Right ventricle myocardium inferior (tissue), 1 donor: ENCODE data around the gene CCL11. TPM values are rescaled to one million over a fixed set of nuclear protein-coding genes. Genes with fewer than 3 reads are reported as not detected.

Experiments used
- total RNA-seq: library from RNA; stranded (reverse); fragmentation: NEBNext Ultra II Directional; extraction: Animal tissue kit (Norgen Biotek cat#: 25700); gene quantifications from one replicate; pipeline ENCODE4 v1.2.1, GENCODE V29; 2021
- donor health status: DM: no; HTN: yes; CAD: no; lungs with severe emphysema.

The CCL11 gene
- total RNA-seq, 1 donor from 2014 or later: 5.4 TPM

Other genes starting within 250 kb of the CCL11 start
- 33.4 TPM for gene CCL2, start 30.5 kb upstream of the CCL11 start, total RNA-seq
- gene CCL7, start 15.5 kb upstream of the CCL11 start, total RNA-seq: not detected
- gene CCL8, start 33.7 kb downstream of the CCL11 start, total RNA-seq: not detected
- gene CCL13, start 70.7 kb downstream of the CCL11 start, total RNA-seq: 1.2 TPM
- gene CCL1, start 77.5 kb downstream of the CCL11 start, total RNA-seq: not detected